HepG2 (cell line): ENCODE results near the gene SEC14L2. TPM values are rescaled to one million over a fixed set of nuclear protein-coding genes. Genes with fewer than 3 reads are reported as not detected.
A peak's percentile ranks its signal among the peaks of the same experiment; 100 is the strongest.

Source experiments
- ASH2L ChIP-seq: fragments of 300-600, 200-600 bp; sonication (generic); IDR thresholded peaks from 2 replicates; pipeline ENCODE4 v1.7.0; 2017; ENCODE audit warnings: low read depth, mild to moderate bottlenecking, moderate library complexity, mixed read lengths, low read length; ENCODE audit not compliant: insufficient read length
- BRF2 ChIP-seq: sonication (generic); formaldehyde crosslinking; IDR thresholded peaks from 2 replicates; pipeline ENCODE4 v1.8.1; 2022; ENCODE audit warnings: mild to moderate bottlenecking, missing genetic modification reagents
- ELF3 ChIP-seq: IDR thresholded peaks from 2 replicates; pipeline ENCODE4 v1.6.1; 2016; ENCODE audit warnings: missing genetic modification reagents, missing compliant biosample characterization
- HNRNPL ChIP-seq: fragments of 200-400 bp; formaldehyde crosslinking; IDR thresholded peaks from 2 replicates; pipeline ENCODE4 v1.6.1; 2017; ENCODE audit warnings: mild to moderate bottlenecking, low read depth, low read length
- KDM1A ChIP-seq: IDR thresholded peaks from 2 replicates; pipeline ENCODE4 v1.6.1; 2016; ENCODE audit warnings: missing compliant biosample characterization
- MED8 ChIP-seq: sonication (generic); formaldehyde crosslinking; IDR thresholded peaks from 2 replicates; pipeline ENCODE4 v1.8.1; 2023; ENCODE audit warnings: mild to moderate bottlenecking, missing genetic modification reagents; ENCODE audit not compliant: insufficient replicate concordance
- NBN ChIP-seq: fragments of 450-650 bp; conservative IDR thresholded peaks from 2 replicates; pipeline ENCODE4 v1.6.1; 2017
- RAD51 ChIP-seq: fragments of 450-650 bp; IDR thresholded peaks from 2 replicates; pipeline ENCODE4 v1.6.1; 2016; ENCODE audit warnings: borderline replicate concordance
- RFXANK ChIP-seq: IDR thresholded peaks from 2 replicates; pipeline ENCODE4 v1.6.1; 2016
- SNAPC2 ChIP-seq: sonication (generic); formaldehyde crosslinking; IDR thresholded peaks from 2 replicates; pipeline ENCODE4 v1.8.1; 2022; ENCODE audit warnings: mild to moderate bottlenecking, missing genetic modification reagents
- SOX13 ChIP-seq, 3 experiments: fragments of 450-650 bp in 1 of 3; sonication (generic) in 1 of 3; formaldehyde crosslinking in 1 of 3; IDR thresholded peaks in 2 of 3; conservative IDR thresholded peaks in 1 of 3; 2 replicates each; pipeline versions ENCODE4 v1.5.0 to v1.6.1; 2016 to 2020; ENCODE audit warnings: antibody characterized with exemption in 1 of 3, mild to moderate bottlenecking in 1 of 3, missing compliant biosample characterization in 1 of 3, missing genetic modification reagents in 1 of 3, moderate library complexity in 1 of 3
- SP2 ChIP-seq: sonication (generic); formaldehyde crosslinking; IDR thresholded peaks from 2 replicates; pipeline ENCODE4 v1.5.1; 2020; ENCODE audit warnings: mild to moderate bottlenecking, missing genetic modification reagents
- TCF7 ChIP-seq: sonication (generic); IDR thresholded peaks from 2 replicates; pipeline ENCODE4 v1.6.1; 2016; ENCODE audit warnings: antibody characterized with exemption, low read depth
- ZNF180 ChIP-seq: sonication (generic); formaldehyde crosslinking; IDR thresholded peaks from 2 replicates; pipeline ENCODE4 v1.4.0; 2020; ENCODE audit warnings: low read depth, missing genetic modification reagents, borderline replicate concordance
- ZNF768 ChIP-seq: sonication (generic); formaldehyde crosslinking; IDR thresholded peaks from 2 replicates; pipeline ENCODE4 v1.4.0; 2020; ENCODE audit warnings: missing genetic modification reagents
- polyA plus RNA-seq, 8 experiments: library from polyadenylated mRNA; depleted of rRNA in 3 of 8; stranded (reverse) in 7 of 8; unstranded in 1 of 8; fragments of >200 nt; fragmentation: Illumina TruSeq in 4 of 8; extraction: Trizol in 4 of 8; gene quantifications; 2 replicates each; pipeline versions ENCODE4 v1.2.1 to v1.2.3, GENCODE V29; 2011 to 2016; ENCODE audit warnings: low read depth in 4 of 8, missing spikeins in 1 of 8, mixed read lengths in 1 of 8; ENCODE audit not compliant: insufficient read depth in 1 of 8
- total RNA-seq, 5 experiments: library from RNA; depleted of rRNA; stranded (reverse); fragments of >200 nt; fragmentation: Illumina TruSeq; extraction: Trizol; gene quantifications; 2 replicates each; pipeline ENCODE4 v1.2.3, GENCODE V29; 2016; ENCODE audit warnings: low read depth in 1 of 5
- TF ChIP-seq, protein P1 (sequence below): IDR thresholded peaks from 2 replicates; pipeline ENCODE4 v1.6.1; 2016; ENCODE audit warnings: mild to moderate bottlenecking, missing biosample characterization, missing genetic modification reagents
- TF ChIP-seq, protein P2 (sequence below): sonication (generic); formaldehyde crosslinking; IDR thresholded peaks from 2 replicates; pipeline ENCODE4 v1.9.0; 2021; ENCODE audit warnings: missing genetic modification reagents, borderline replicate concordance
- TF ChIP-seq, protein P3 (sequence below): sonication (generic); formaldehyde crosslinking; IDR thresholded peaks from 2 replicates; pipeline ENCODE4 v1.5.0; 2020; ENCODE audit warnings: mild to moderate bottlenecking, missing genetic modification reagents
- TF ChIP-seq, protein P4 (sequence below): sonication (generic); formaldehyde crosslinking; IDR thresholded peaks from 2 replicates; pipeline ENCODE4 v1.4.0; 2020; ENCODE audit warnings: mild to moderate bottlenecking, missing genetic modification reagents

Gene SEC14L2
- total and polyA plus RNA-seq, 2 of the 13 experiments (the other 11 are each of a cell fraction or from before 2014, with no cell fraction given) = 4.1 to 5.1 TPM

DNA sequence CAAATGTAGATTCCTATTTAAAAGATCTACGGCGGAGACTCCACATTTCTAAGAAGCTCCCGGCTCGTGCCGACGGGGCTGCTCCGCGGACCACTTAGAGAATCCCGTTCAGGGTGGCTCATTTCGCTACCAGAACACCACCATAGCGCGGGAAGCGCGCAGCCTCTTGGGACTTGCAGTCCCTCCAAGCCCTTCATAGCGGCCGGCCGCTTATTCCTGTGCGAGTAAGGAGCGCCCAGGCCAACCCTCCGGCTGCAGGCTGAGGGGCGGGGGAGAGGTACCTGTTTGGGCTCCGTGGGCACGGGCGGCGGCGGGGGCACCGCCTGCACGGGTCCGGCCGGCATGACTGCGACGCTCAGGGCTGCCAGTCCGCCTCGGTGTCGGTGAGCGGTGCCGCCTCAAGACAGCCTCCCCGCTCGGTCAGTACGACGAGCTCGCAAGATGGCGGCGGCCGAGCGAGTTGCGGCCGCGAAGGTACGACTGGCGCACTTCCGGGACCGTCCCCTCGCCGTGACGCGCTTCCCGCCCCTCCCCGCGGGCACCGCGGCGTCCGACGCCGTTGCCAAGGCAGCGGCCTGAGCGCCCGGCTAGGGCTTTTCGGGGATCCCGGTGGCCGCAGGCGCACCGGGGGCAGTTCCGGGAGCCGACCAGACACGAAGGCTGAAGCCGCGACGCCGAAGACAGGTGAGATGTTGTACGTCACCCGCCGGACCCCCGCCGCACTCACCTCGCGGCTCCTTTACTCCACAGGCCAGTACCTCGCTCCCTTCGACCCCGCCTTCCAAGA is 40.2 kb upstream of the SEC14L2 start, which contains the start of the genes CCDC157 and SF3A1 (continued):
- TF ChIP-seq, protein P1, sequence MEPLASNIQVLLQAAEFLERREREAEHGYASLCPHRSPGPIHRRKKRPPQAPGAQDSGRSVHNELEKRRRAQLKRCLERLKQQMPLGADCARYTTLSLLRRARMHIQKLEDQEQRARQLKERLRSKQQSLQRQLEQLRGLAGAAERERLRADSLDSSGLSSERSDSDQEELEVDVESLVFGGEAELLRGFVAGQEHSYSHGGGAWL = peak; percentile 41; the same call in 1 of the 2 replicates
- TF ChIP-seq, protein P2, sequence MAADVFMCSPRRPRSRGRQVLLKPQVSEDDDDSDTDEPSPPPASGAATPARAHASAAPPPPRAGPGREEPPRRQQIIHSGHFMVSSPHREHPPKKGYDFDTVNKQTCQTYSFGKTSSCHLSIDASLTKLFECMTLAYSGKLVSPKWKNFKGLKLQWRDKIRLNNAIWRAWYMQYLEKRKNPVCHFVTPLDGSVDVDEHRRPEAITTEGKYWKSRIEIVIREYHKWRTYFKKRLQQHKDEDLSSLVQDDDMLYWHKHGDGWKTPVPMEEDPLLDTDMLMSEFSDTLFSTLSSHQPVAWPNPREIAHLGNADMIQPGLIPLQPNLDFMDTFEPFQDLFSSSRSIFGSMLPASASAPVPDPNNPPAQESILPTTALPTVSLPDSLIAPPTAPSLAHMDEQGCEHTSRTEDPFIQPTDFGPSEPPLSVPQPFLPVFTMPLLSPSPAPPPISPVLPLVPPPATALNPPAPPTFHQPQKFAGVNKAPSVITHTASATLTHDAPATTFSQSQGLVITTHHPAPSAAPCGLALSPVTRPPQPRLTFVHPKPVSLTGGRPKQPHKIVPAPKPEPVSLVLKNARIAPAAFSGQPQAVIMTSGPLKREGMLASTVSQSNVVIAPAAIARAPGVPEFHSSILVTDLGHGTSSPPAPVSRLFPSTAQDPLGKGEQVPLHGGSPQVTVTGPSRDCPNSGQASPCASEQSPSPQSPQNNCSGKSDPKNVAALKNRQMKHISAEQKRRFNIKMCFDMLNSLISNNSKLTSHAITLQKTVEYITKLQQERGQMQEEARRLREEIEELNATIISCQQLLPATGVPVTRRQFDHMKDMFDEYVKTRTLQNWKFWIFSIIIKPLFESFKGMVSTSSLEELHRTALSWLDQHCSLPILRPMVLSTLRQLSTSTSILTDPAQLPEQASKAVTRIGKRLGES (CRISPR knock-in tag) = no peak
- TF ChIP-seq NBN (no peak), RAD51 (no peak), MED8 (CRISPR knock-in tag) (peak; percentile 46), SNAPC2 (CRISPR knock-in tag) (no peak), BRF2 (CRISPR knock-in tag) (no peak), SOX13 (IDR thresholded peaks at IDR 0.05) (no peak), SOX13 (CRISPR knock-in tag; conservative IDR thresholded peaks at IDR 0.05 in 1 of 2, IDR thresholded peaks at IDR 0.05 in 1 of 2) (peak in 1 of 2 experiments; percentile 32; a peak in 1 of 4 replicates), KDM1A (no peak), ELF3 (peak; percentile 69; the same call in 1 of the 2 replicates), SP2 (CRISPR knock-in tag) (peak; percentile 75), ZNF180 (no peak; the same call in 1 of the 2 replicates), HNRNPL (no peak), TCF7 (no peak), ZNF768 (peak; percentile 83; the same call in 1 of the 2 replicates), ASH2L (peak; percentile 93), RFXANK (CRISPR knock-in tag) (no peak)
- TF ChIP-seq, protein P3, sequence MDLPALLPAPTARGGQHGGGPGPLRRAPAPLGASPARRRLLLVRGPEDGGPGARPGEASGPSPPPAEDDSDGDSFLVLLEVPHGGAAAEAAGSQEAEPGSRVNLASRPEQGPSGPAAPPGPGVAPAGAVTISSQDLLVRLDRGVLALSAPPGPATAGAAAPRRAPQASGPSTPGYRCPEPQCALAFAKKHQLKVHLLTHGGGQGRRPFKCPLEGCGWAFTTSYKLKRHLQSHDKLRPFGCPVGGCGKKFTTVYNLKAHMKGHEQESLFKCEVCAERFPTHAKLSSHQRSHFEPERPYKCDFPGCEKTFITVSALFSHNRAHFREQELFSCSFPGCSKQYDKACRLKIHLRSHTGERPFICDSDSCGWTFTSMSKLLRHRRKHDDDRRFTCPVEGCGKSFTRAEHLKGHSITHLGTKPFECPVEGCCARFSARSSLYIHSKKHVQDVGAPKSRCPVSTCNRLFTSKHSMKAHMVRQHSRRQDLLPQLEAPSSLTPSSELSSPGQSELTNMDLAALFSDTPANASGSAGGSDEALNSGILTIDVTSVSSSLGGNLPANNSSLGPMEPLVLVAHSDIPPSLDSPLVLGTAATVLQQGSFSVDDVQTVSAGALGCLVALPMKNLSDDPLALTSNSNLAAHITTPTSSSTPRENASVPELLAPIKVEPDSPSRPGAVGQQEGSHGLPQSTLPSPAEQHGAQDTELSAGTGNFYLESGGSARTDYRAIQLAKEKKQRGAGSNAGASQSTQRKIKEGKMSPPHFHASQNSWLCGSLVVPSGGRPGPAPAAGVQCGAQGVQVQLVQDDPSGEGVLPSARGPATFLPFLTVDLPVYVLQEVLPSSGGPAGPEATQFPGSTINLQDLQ = no peak
- TF ChIP-seq, protein P4, sequence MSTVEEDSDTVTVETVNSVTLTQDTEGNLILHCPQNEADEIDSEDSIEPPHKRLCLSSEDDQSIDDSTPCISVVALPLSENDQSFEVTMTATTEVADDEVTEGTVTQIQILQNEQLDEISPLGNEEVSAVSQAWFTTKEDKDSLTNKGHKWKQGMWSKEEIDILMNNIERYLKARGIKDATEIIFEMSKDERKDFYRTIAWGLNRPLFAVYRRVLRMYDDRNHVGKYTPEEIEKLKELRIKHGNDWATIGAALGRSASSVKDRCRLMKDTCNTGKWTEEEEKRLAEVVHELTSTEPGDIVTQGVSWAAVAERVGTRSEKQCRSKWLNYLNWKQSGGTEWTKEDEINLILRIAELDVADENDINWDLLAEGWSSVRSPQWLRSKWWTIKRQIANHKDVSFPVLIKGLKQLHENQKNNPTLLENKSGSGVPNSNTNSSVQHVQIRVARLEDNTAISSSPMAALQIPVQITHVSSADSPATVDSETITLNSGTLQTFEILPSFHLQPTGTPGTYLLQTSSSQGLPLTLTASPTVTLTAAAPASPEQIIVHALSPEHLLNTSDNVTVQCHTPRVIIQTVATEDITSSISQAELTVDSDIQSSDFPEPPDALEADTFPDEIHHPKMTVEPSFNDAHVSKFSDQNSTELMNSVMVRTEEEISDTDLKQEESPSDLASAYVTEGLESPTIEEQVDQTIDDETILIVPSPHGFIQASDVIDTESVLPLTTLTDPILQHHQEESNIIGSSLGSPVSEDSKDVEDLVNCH (CRISPR knock-in tag) = no peak
